H9 (cell line): Measurements from ENCODE around the gene SLC35A4. TPM values are rescaled to one million over a fixed set of nuclear protein-coding genes. Genes with fewer than 3 reads are reported as not detected.
"Not testable (repeated sequence)": the region's sequence is repeated elsewhere in the genome, so short reads cannot be mapped to it uniquely, and the experiment has no call there.

Experiments used
- DNase-seq: peaks from one replicate; pipeline ENCODE4 v3.0.0-alpha.2; 2017
- H2AFZ ChIP-seq: one replicate; pipeline ENCODE4 v1.6.1; 2013; ENCODE audit warnings: mild to moderate bottlenecking, low read length, control low read depth, moderate library complexity
- H2AK5ac ChIP-seq: 2 replicates; pipeline ENCODE4 v1.6.1; 2013; ENCODE audit warnings: low read length, control low read depth, mixed read lengths; ENCODE audit not compliant: insufficient read length
- H2BK120ac ChIP-seq: one replicate; pipeline ENCODE4 v1.6.1; 2013; ENCODE audit warnings: low read depth, mild to moderate bottlenecking, low read length, control low read depth, inconsistent platforms; ENCODE audit not compliant: poor library complexity, severe bottlenecking
- H2BK12ac ChIP-seq: 2 replicates; pipeline ENCODE4 v1.6.1; 2013; ENCODE audit warnings: low read length, control low read depth, mixed read lengths, low read depth; ENCODE audit not compliant: insufficient read length
- H2BK15ac ChIP-seq: 2 replicates; pipeline ENCODE4 v1.6.1; 2013; ENCODE audit warnings: low read depth, low read length, control low read depth
- H2BK20ac ChIP-seq: one replicate; pipeline ENCODE4 v1.6.1; 2013; ENCODE audit warnings: low read depth, mild to moderate bottlenecking, low read length, control low read depth, inconsistent platforms; ENCODE audit not compliant: poor library complexity, severe bottlenecking
- H2BK5ac ChIP-seq: 2 replicates; pipeline ENCODE4 v1.6.1; 2013; ENCODE audit warnings: low read length, control low read depth, mixed read lengths; ENCODE audit not compliant: insufficient read length
- H3K14ac ChIP-seq: 2 replicates; pipeline ENCODE4 v1.6.1; 2013; ENCODE audit warnings: low read length, control low read depth; ENCODE audit not compliant: insufficient read depth
- H3K18ac ChIP-seq: 2 replicates; pipeline ENCODE4 v1.6.1; 2013; ENCODE audit warnings: low read depth, mild to moderate bottlenecking, mixed read lengths, low read length, control low read depth; ENCODE audit not compliant: insufficient read length
- H3K23ac ChIP-seq: 2 replicates; pipeline ENCODE4 v1.6.1; 2013; ENCODE audit warnings: low read length, control low read depth, mixed read lengths, low read depth; ENCODE audit not compliant: insufficient read length
- H3K23me2 ChIP-seq: 2 replicates; pipeline ENCODE4 v1.6.1; 2013; ENCODE audit warnings: low read depth, mild to moderate bottlenecking, mixed read lengths, low read length, control low read depth; ENCODE audit not compliant: insufficient read length, poor library complexity, severe bottlenecking
- H3K27ac ChIP-seq: 2 replicates; pipeline ENCODE4 v1.5.1; 2013; ENCODE audit warnings: low read length, control low read depth, mixed read lengths, low read depth; ENCODE audit not compliant: insufficient read length
- H3K27me3 ChIP-seq: 2 replicates; pipeline ENCODE4 v1.6.1; 2013; ENCODE audit warnings: low read length, control low read depth, inconsistent platforms; ENCODE audit not compliant: insufficient read depth
- H3K4ac ChIP-seq: 2 replicates; pipeline ENCODE4 v1.6.1; 2013; ENCODE audit warnings: low read depth, mild to moderate bottlenecking, control low read depth, inconsistent platforms, low read length, moderate library complexity
- H3K4me1 ChIP-seq: 2 replicates; pipeline ENCODE4 v1.6.1; 2013; ENCODE audit warnings: low read length, control low read depth, inconsistent platforms; ENCODE audit not compliant: insufficient read depth
- H3K4me2 ChIP-seq: 2 replicates; pipeline ENCODE4 v1.6.1; 2013; ENCODE audit warnings: low read length, control low read depth, mixed read lengths; ENCODE audit not compliant: insufficient read length, insufficient read depth
- H3K56ac ChIP-seq: 2 replicates; pipeline ENCODE4 v1.6.1; 2013; ENCODE audit warnings: low read depth, mild to moderate bottlenecking, mixed read lengths, low read length, control low read depth; ENCODE audit not compliant: insufficient read length
- H3K79me1 ChIP-seq: 2 replicates; pipeline ENCODE4 v1.6.1; 2013; ENCODE audit warnings: low read depth, mild to moderate bottlenecking, moderate library complexity, low read length, control low read depth, inconsistent platforms; ENCODE audit not compliant: insufficient read depth, poor library complexity, severe bottlenecking
- H3K79me2 ChIP-seq: 2 replicates; pipeline ENCODE4 v1.6.1; 2013; ENCODE audit warnings: low read length, control low read depth, inconsistent platforms; ENCODE audit not compliant: insufficient read depth
- H3K9ac ChIP-seq: 2 replicates; pipeline ENCODE4 v1.6.1; 2013; ENCODE audit warnings: low read length, control low read depth, mixed read lengths; ENCODE audit not compliant: insufficient read length; ENCODE audit errors: extremely low read depth
- H3K9me3 ChIP-seq: one replicate; pipeline ENCODE4 v1.6.1; 2013; ENCODE audit warnings: low read depth, low read length, inconsistent platforms; ENCODE audit not compliant: control insufficient read depth
- H3T11ph ChIP-seq: one replicate; pipeline ENCODE4 v1.6.1; 2013; ENCODE audit warnings: mild to moderate bottlenecking, low read length, control low read depth, inconsistent platforms
- H4K20me1 ChIP-seq: one replicate; pipeline ENCODE4 v1.6.1; 2013; ENCODE audit not compliant: control insufficient read depth, insufficient read length, insufficient read depth
- H4K5ac ChIP-seq: 2 replicates; pipeline ENCODE4 v1.6.1; 2013; ENCODE audit warnings: low read depth, mild to moderate bottlenecking, mixed read lengths, low read length, control low read depth; ENCODE audit not compliant: insufficient read length
- H4K8ac ChIP-seq: replicated peaks from 2 replicates; pipeline ENCODE4 v1.6.1; 2013; ENCODE audit warnings: low read length, control low read depth, mixed read lengths, low read depth; ENCODE audit not compliant: insufficient read length
- H4K91ac ChIP-seq: 2 replicates; pipeline ENCODE4 v1.6.1; 2013; ENCODE audit warnings: low read depth, mild to moderate bottlenecking, moderate library complexity, mixed read lengths, low read length, control low read depth; ENCODE audit not compliant: insufficient read length
- H3K27ac Mint-ChIP-seq, 3 experiments: 2 replicates in 2 of 3; 3 replicates in 1 of 3; pipeline ENCODE4 v1.8.0; 2020 to 2021; ENCODE audit warnings: mixed read lengths in 3 of 3, mild to moderate bottlenecking in 1 of 3, moderate library complexity in 1 of 3
- H3K27me3 Mint-ChIP-seq: 2 replicates; pipeline ENCODE4 v1.8.0; 2021; ENCODE audit warnings: low read depth, mild to moderate bottlenecking, moderate library complexity, mixed read lengths
- H3K36me3 Mint-ChIP-seq, 3 experiments: 2 replicates in 2 of 3; 3 replicates in 1 of 3; pipeline ENCODE4 v1.8.0; 2020 to 2021; ENCODE audit warnings: low read depth in 3 of 3, mixed read lengths in 3 of 3; ENCODE audit not compliant: insufficient read depth in 1 of 3
- H3K4me1 Mint-ChIP-seq, 2 experiments: 2 replicates each; pipeline ENCODE4 v1.8.0; 2020; ENCODE audit warnings: mixed read lengths in 2 of 2
- H3K4me3 Mint-ChIP-seq, 2 experiments: 2 replicates in 1 of 2; 3 replicates in 1 of 2; pipeline ENCODE4 v1.8.0; 2020 to 2021; ENCODE audit warnings: mild to moderate bottlenecking in 2 of 2, mixed read lengths in 2 of 2, moderate library complexity in 1 of 2
- H3K9me3 Mint-ChIP-seq, 2 experiments: 2 replicates in 1 of 2; 3 replicates in 1 of 2; pipeline ENCODE4 v1.8.0; 2020; ENCODE audit warnings: mild to moderate bottlenecking in 2 of 2, mixed read lengths in 2 of 2, moderate library complexity in 1 of 2
- WGBS: extraction: QIAGEN DNeasy Blood & Tissue Kit; methylation state at CpG from one replicate; pipeline ENCODE4 v1.1.7; 2013; ENCODE audit warnings: missing lambda C conversion rate, low lambda C conversion rate, mixed read lengths; ENCODE audit not compliant: insufficient read length; ENCODE audit errors: extremely low coverage; 5-methylcytosine and 5-hydroxymethylcytosine counted together
- total RNA-seq: library from RNA; stranded (reverse); gene quantifications from 2 replicates; pipeline ENCODE4 v1.2.1, GENCODE V29; 2021
- TF ChIP-seq, protein P1 (sequence below): fragments of 200-600 bp; sonication (generic); conservative IDR thresholded peaks from 3 replicates; pipeline ENCODE4 v1.8.0; 2021; ENCODE audit warnings: antibody characterized with exemption, mild to moderate bottlenecking

The SLC35A4 gene
- total RNA-seq, 1 experiment from 2014 or later, result 92.0 TPM

DNA sequence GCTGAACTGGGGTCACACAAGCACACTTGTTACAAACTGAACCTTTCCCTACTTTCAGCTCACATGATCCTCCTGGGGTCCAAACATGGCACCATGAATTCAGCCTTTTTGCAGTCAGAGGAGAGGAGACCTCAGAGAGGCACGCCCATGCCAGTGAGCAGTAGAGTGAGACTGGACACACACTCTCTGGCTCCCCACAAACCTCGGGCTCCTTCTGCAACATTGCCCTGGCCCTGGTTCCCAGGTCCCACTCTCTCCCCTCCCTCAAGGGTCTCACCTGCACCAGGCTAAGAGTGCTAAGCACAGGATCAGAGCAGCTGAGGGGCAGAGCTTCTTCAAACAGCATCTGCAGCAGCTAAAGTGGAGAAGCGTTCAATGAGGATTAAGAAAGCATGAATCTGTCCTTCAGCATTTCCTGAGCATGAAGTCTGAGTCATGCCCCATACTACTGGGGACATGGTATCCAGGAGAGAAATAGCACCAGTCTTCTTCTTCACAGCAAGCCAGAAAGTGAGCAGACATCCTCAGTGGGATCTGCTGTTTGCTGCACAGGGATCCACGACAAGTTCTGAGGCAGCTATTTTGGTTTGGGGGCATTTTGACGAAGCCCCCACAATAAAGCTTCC lies 27.2 kb downstream of the SLC35A4 start:
- no peaks in the 10 kb centered on the region for H4K20me1 ChIP-seq
- no peak overlapping the region for H4K8ac ChIP-seq
- H2AFZ ChIP-seq, result no peak overlapping the region
- no peaks in the 10 kb centered on the region for H3K9me3 ChIP-seq
- TF ChIP-seq, protein P1, sequence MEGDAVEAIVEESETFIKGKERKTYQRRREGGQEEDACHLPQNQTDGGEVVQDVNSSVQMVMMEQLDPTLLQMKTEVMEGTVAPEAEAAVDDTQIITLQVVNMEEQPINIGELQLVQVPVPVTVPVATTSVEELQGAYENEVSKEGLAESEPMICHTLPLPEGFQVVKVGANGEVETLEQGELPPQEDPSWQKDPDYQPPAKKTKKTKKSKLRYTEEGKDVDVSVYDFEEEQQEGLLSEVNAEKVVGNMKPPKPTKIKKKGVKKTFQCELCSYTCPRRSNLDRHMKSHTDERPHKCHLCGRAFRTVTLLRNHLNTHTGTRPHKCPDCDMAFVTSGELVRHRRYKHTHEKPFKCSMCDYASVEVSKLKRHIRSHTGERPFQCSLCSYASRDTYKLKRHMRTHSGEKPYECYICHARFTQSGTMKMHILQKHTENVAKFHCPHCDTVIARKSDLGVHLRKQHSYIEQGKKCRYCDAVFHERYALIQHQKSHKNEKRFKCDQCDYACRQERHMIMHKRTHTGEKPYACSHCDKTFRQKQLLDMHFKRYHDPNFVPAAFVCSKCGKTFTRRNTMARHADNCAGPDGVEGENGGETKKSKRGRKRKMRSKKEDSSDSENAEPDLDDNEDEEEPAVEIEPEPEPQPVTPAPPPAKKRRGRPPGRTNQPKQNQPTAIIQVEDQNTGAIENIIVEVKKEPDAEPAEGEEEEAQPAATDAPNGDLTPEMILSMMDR, result no peak
- no CpG with 5 or more reads among the region's 5 CpGs for WGBS
- H3K27me3 ChIP-seq, result no peaks in the 10 kb centered on the region
- H3K79me1 ChIP-seq, result no peaks in the 10 kb centered on the region
- Mint-ChIP-seq H3K27me3 (peaks cover 2% of the 10 kb centered on the region), H3K9me3 (no peaks in the 10 kb centered on the region; a peak in 2 of 5 replicates), H3K27ac (no peak overlapping the region; a peak in 1 of 7 replicates), H3K4me1 (peaks cover 5 to 6% of the 10 kb centered on the region in 2 experiments), H3K4me3 (no peak overlapping the region), H3K36me3 (no peaks in the 10 kb centered on the region)
- H3K4ac ChIP-seq, result no peak overlapping the region
- no peak overlapping the region for H3K23ac ChIP-seq
- H4K5ac ChIP-seq, result no peak overlapping the region
- H2BK5ac ChIP-seq, result no peak overlapping the region
- H3K79me2 ChIP-seq, result no peaks in the 10 kb centered on the region
- H2BK20ac ChIP-seq, result no peak overlapping the region
- H3K4me2 ChIP-seq, result no peak overlapping the region
- no peak overlapping the region for H3T11ph ChIP-seq
- DNase-seq, result no peak
- no peak overlapping the region for H4K91ac ChIP-seq
- H3K9ac ChIP-seq, result no peak overlapping the region
- H3K18ac ChIP-seq, result no peak overlapping the region
- no peaks in the 10 kb centered on the region for H3K23me2 ChIP-seq
- no peak overlapping the region for H2BK120ac ChIP-seq
- H3K4me1 ChIP-seq, result no peaks in the 10 kb centered on the region
- no peak overlapping the region for H2AK5ac ChIP-seq
- H3K14ac ChIP-seq, result no peak overlapping the region
- no peak overlapping the region for H2BK15ac ChIP-seq
- no peak overlapping the region for H3K56ac ChIP-seq
- no peak overlapping the region for H2BK12ac ChIP-seq
- no peak overlapping the region for H3K27ac ChIP-seq

DNA sequence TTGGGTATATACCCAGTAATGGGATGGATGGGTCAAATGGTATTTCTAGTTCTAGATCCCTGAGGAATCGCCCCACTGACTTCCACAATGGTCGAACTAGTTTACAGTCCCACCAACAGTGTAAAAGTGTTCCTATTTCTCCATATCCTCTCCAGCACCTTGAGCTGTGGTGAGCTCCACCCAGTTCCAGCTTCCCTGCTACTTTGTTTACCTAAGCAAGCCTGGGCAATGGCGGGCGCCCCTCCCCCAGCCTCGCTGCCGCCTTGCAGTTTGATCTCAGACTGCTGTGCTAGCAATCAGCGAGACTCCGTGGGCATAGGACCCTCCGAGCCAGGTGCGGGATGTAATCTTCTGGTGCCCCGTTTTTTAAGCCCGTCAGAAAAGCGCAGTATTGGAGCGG lies 28.4 kb downstream of the SLC35A4 start:
- H2AFZ ChIP-seq, H3K9me3 ChIP-seq, H2BK120ac ChIP-seq, H3K79me1 ChIP-seq, H2BK15ac ChIP-seq, H2BK5ac ChIP-seq, H3K36me3 Mint-ChIP-seq, H3K27me3 Mint-ChIP-seq, H3K23me2 ChIP-seq, H3K4me1 Mint-ChIP-seq, H2AK5ac ChIP-seq, H4K91ac ChIP-seq, H4K20me1 ChIP-seq, H3K27me3 ChIP-seq, H3K79me2 ChIP-seq, H3K4me1 ChIP-seq, H2BK20ac ChIP-seq, H2BK12ac ChIP-seq, H3K18ac ChIP-seq, H4K8ac ChIP-seq, H3T11ph ChIP-seq, DNase-seq, H4K5ac ChIP-seq, H3K9me3 Mint-ChIP-seq, H3K4me2 ChIP-seq, H3K56ac ChIP-seq, H3K27ac ChIP-seq, H3K23ac ChIP-seq, H3K4ac ChIP-seq: not testable (repeated sequence)
- WGBS, result no CpG with 5 or more reads among the region's 14 CpGs
- H3K27ac Mint-ChIP-seq, result peak overlapping the region in 2 of 3 experiments; percentile 31 to 79; a peak in 2 of 7 replicates
- peak overlapping the region in 1 of 2 experiments; percentile 54; a peak in 3 of 5 replicates for H3K4me3 Mint-ChIP-seq
- Histone ChIP-seq H3K9ac (peak overlapping the region; percentile 42), H3K14ac (peak overlapping the region; percentile 78)
